ENCODE results near the gene DRD2.

Gene DRD2

GRCh38 chr11:113488931-113489351 is 13.7 kb upstream of the DRD2 start:
- FAIRE-seq (no peak), DNase-seq (ENCODE audit: insufficient read length, low spot score) (no peak)
- TF ChIP-seq POLR2A (IDR thresholded peaks at IDR 0.05; ENCODE audit: low read depth, low read length): no peak

DNA sequence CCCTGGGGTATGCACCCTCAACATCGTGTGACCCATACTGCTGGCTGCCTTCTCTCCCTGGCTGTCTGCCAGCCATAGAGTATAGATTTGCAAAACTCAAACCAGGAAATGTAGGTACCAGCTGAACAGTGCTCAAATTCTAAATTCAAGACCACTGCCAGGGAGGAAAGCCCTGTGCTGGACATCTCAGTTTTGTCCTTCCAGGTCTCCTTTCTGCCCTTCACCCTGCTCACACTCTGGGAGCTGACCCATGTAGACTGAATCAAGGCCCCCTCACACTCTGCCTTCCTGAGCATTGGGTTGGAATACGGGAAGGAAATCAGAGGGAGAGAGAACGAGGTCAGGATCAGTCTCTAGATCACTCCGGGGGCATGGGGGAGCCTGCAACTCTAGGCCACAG is 12.4 kb upstream of the DRD2 start:
- FAIRE-seq (no peak), DNase-seq (ENCODE audit: insufficient read length, low spot score) (no peak)
- no peak for TF ChIP-seq SPI1 (IDR thresholded peaks at IDR 0.05; ENCODE audit: low read depth, low read length)
- TF ChIP-seq POU2F2 (IDR thresholded peaks at IDR 0.05; ENCODE audit: low read depth, low read length): no peak
- no peak for TF ChIP-seq TAF1 (IDR thresholded peaks at IDR 0.05; ENCODE audit: low read depth, low read length)
- no peak for TF ChIP-seq POLR2AphosphoS5 (IDR thresholded peaks at IDR 0.05; ENCODE audit: low read depth, low read length)
- TF ChIP-seq PAX5 (IDR thresholded peaks at IDR 0.05; ENCODE audit: insufficient read depth, low read length, severe bottlenecking): no peak
- no peak for TF ChIP-seq POLR2A (IDR thresholded peaks at IDR 0.05; ENCODE audit: low read depth, low read length)

DNA sequence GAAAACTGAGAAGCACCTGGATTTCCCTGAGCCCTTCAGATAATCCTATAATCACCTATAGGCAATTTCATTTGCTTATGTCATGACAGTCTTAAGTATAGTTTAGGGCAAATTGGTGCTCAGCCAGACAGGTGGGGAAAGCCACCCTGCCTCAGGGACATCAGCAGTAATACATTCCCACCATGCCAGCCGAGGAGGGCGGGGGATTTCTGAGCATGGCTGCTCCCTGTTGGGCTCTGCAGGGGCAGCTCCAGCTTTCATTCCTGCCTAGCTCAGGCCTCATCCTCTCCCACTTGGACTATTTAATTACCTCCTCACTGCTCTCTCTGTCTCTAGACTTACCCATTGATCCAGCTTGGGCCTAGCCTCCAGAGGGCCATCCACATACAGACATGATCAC is 9.0 kb upstream of the DRD2 start:
- TF ChIP-seq POLR2AphosphoS5 (IDR thresholded peaks at IDR 0.05; ENCODE audit: low read depth, low read length): no peak
- no peak for TF ChIP-seq SPI1 (IDR thresholded peaks at IDR 0.05; ENCODE audit: low read depth, low read length)
- no peak for TF ChIP-seq PAX5 (IDR thresholded peaks at IDR 0.05; ENCODE audit: insufficient read depth, low read length, severe bottlenecking)
- TF ChIP-seq POU2F2 (IDR thresholded peaks at IDR 0.05; ENCODE audit: low read depth, low read length): no peak
- no peak for TF ChIP-seq TAF1 (IDR thresholded peaks at IDR 0.05; ENCODE audit: low read depth, low read length)
- no peak for TF ChIP-seq POLR2A (IDR thresholded peaks at IDR 0.05; ENCODE audit: low read depth, low read length)
- FAIRE-seq (no peak), DNase-seq (ENCODE audit: insufficient read length, low spot score) (no peak)

DNA sequence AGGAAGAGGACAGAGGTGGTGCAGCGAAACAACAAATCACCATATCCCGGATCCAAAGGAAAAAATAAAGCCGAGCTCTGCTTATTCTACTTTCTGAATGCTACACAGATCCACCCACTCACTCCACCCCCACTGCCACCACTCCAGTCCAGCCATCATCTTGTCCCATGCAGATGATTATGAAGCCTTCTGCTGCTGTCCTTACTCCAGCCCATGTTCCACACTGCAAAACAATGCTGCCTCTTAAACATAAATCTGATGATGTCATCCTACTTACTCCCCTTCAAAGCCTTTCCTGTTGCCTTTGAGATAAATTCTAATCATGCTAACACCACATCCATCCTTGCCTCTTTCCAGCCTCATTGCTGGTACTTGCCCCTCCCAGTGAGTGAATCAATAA is 6.5 kb upstream of the DRD2 start:
- FAIRE-seq (no peak), DNase-seq (ENCODE audit: insufficient read length, low spot score) (no peak)
- TF ChIP-seq POLR2A (IDR thresholded peaks at IDR 0.05; ENCODE audit: low read depth, low read length): no peak
- no peak for TF ChIP-seq TAF1 (IDR thresholded peaks at IDR 0.05; ENCODE audit: low read depth, low read length)
- TF ChIP-seq POU2F2 (IDR thresholded peaks at IDR 0.05; ENCODE audit: low read depth, low read length): no peak
- TF ChIP-seq POLR2AphosphoS5 (IDR thresholded peaks at IDR 0.05; ENCODE audit: low read depth, low read length): no peak
- TF ChIP-seq PAX5 (IDR thresholded peaks at IDR 0.05; ENCODE audit: insufficient read depth, low read length, severe bottlenecking): no peak
- TF ChIP-seq SPI1 (IDR thresholded peaks at IDR 0.05; ENCODE audit: low read depth, low read length): no peak

DNA sequence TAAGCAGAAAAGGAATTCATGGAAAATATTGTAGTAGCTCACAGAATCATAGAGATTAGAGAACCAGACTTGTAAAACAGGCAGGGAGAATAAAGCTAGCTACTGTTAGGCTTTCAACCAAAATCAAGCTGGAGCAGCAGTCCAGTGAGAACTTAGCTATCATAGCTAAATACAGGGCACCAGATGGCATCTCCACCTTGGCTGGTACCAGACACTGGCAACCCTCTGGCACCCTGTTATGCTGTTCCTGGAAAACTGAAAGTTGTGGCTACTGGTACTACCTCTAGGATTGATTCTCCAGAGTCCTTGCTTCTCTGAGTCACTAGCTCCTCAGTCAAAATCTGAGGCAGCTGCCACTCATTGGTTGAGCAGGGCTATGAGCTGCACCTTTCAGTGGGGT is 6.0 kb upstream of the DRD2 start:
- no peak for TF ChIP-seq PAX5 (IDR thresholded peaks at IDR 0.05; ENCODE audit: insufficient read depth, low read length, severe bottlenecking)
- TF ChIP-seq POLR2A (IDR thresholded peaks at IDR 0.05; ENCODE audit: low read depth, low read length): no peak
- no peak for TF ChIP-seq POU2F2 (IDR thresholded peaks at IDR 0.05; ENCODE audit: low read depth, low read length)
- no peak for TF ChIP-seq TAF1 (IDR thresholded peaks at IDR 0.05; ENCODE audit: low read depth, low read length)
- TF ChIP-seq POLR2AphosphoS5 (IDR thresholded peaks at IDR 0.05; ENCODE audit: low read depth, low read length): no peak
- TF ChIP-seq SPI1 (IDR thresholded peaks at IDR 0.05; ENCODE audit: low read depth, low read length): no peak
- DNase-seq (ENCODE audit: insufficient read length, low spot score) (no peak), FAIRE-seq (no peak)

DNA sequence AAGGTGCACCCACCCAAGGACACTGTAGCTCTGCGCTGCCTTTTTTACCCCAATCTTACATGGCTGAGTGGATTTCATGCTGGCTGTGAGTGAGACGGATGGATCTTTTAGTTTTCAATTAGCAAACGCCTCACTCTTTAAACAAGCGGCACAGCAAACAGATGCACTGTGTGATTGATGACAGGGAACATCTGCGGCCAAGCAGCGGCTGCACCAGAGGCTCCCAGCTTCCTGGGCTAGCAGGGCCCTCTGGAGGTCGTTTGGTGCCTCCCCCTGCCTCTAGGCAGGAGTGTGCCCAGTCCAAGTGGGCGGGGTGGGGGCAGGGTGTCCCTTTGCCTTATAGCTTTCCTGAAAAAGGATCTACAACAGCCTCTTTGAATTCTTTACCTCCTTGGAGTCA is 2.1 kb upstream of the DRD2 start:
- no peak for FAIRE-seq
- DNase-seq (ENCODE audit: insufficient read length, low spot score): no peak
- TF ChIP-seq PAX5 (IDR thresholded peaks at IDR 0.05; ENCODE audit: insufficient read depth, low read length, severe bottlenecking): no peak
- no peak for TF ChIP-seq POLR2A (IDR thresholded peaks at IDR 0.05; ENCODE audit: low read depth, low read length)
- TF ChIP-seq TAF1 (IDR thresholded peaks at IDR 0.05; ENCODE audit: low read depth, low read length): no peak
- no peak for TF ChIP-seq SPI1 (IDR thresholded peaks at IDR 0.05; ENCODE audit: low read depth, low read length)
- TF ChIP-seq POLR2AphosphoS5 (IDR thresholded peaks at IDR 0.05; ENCODE audit: low read depth, low read length): no peak
- TF ChIP-seq POU2F2 (IDR thresholded peaks at IDR 0.05; ENCODE audit: low read depth, low read length): no peak

DNA sequence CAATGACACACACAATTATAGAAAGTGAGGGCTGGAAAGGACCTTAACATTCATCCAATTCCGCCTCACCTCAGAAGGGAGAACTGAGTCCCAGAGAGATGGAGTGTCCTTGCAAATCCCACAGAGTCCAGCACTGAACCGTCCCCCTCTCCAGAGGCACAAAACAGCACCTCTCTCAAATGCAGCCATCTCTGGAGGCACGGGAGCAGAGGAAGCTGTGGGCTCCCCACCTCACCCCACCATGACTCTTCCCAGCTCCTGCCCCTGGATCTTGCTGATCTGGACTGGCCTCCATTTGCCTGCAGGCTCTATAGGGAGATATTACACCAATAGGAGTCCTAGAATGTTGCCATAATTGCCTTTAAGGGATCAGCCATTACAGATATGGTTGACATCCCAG is 1.4 kb upstream of the DRD2 start:
- no peak for FAIRE-seq
- DNase-seq (ENCODE audit: insufficient read length, low spot score): no peak
- TF ChIP-seq POU2F2 (IDR thresholded peaks at IDR 0.05; ENCODE audit: low read depth, low read length) (no peak), SPI1 (IDR thresholded peaks at IDR 0.05; ENCODE audit: low read depth, low read length) (no peak), PAX5 (IDR thresholded peaks at IDR 0.05; ENCODE audit: insufficient read depth, low read length, severe bottlenecking) (no peak), POLR2AphosphoS5 (IDR thresholded peaks at IDR 0.05; ENCODE audit: low read depth, low read length) (no peak), POLR2A (IDR thresholded peaks at IDR 0.05; ENCODE audit: low read depth, low read length) (no peak), TAF1 (IDR thresholded peaks at IDR 0.05; ENCODE audit: low read depth, low read length) (no peak)

DNA sequence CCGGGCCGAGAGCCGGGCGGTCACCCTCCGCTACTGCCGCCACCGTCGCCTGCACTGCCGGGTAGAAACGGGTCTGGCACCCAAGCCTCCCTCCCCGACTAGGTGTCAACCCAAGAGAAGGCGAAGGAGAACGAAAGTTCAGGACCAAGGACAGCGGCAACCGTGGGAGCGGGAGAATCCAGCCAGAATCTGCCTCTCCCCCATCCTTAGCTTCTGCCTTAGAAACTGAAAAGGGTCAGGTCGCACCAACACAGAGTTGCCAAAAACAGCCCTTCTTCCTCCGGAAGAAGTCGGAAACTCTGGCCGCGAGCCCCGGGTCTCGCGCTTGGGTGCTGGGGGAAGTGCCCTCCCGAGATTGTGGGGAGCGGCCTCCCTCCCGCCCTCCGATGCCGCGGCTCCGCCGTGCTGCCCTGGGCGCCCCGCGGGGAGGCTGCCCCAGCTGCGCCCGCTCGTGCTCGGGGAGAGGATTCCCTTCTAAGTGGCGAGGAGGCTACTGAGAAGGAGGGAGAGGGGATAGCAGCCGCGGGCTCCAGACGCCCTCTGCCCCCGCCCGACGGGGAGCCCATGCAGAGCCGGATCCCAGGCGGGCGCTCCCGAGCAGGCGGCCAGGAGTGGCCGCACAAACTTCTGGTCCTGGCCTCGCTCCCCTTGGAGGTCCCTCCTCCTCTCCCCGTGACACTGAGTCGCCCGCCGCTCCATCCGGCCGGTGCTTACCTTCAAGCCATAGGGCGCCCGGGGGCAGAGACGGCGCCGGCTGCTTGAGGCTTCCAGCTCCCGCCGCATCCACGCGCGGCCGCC is 637 bp downstream of the DRD2 start:
- FAIRE-seq (no peak), DNase-seq (ENCODE audit: insufficient read length, low spot score) (peak; percentile 25)
- TF ChIP-seq POLR2A (IDR thresholded peaks at IDR 0.05; ENCODE audit: low read depth, low read length) (no peak), PAX5 (IDR thresholded peaks at IDR 0.05; ENCODE audit: insufficient read depth, low read length, severe bottlenecking) (no peak), POLR2AphosphoS5 (IDR thresholded peaks at IDR 0.05; ENCODE audit: low read depth, low read length) (no peak)

- FAIRE-seq (no peak), DNase-seq (ENCODE audit: insufficient read length, low spot score) (no peak)
- TF ChIP-seq POU2F2 (IDR thresholded peaks at IDR 0.05; ENCODE audit: low read depth, low read length) (no peak), SPI1 (IDR thresholded peaks at IDR 0.05; ENCODE audit: low read depth, low read length) (no peak), PAX5 (IDR thresholded peaks at IDR 0.05; ENCODE audit: insufficient read depth, low read length, severe bottlenecking) (no peak), POLR2A (IDR thresholded peaks at IDR 0.05; ENCODE audit: low read depth, low read length) (no peak), POLR2AphosphoS5 (IDR thresholded peaks at IDR 0.05; ENCODE audit: low read depth, low read length) (no peak), TAF1 (IDR thresholded peaks at IDR 0.05; ENCODE audit: low read depth, low read length) (no peak)
Measured at GRCh38 chr11:113473983-113474361, 1.2 kb downstream of the DRD2 start.

DNA sequence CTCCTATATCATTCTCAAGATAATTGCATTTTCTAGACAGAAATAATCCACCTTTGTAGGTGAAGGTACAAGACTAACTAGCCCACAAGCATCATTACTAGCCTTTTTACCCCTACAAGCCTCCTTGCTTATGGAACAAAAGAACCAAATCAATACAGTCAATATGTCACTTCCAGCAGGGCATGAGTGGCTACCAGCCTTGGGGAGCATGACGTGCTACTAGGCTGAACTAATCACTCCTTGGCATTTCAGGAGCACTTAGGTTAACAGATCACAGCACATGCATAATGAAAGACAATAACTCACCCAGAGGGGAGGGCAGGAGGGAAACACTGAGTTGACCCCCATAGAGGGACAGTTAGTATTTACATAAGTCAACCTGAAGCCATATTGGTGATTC is 2.7 kb downstream of the DRD2 start:
- no peak for DNase-seq (ENCODE audit: insufficient read length, low spot score)
- TF ChIP-seq POU2F2 (IDR thresholded peaks at IDR 0.05; ENCODE audit: low read depth, low read length) (no peak), TAF1 (IDR thresholded peaks at IDR 0.05; ENCODE audit: low read depth, low read length) (no peak), PAX5 (IDR thresholded peaks at IDR 0.05; ENCODE audit: insufficient read depth, low read length, severe bottlenecking) (no peak), SPI1 (IDR thresholded peaks at IDR 0.05; ENCODE audit: low read depth, low read length) (no peak), POLR2AphosphoS5 (IDR thresholded peaks at IDR 0.05; ENCODE audit: low read depth, low read length) (no peak)
- FAIRE-seq: no peak
